Activated CD8-positive, alpha-beta T cell treated with anti-CD3 and anti-CD28 coated beads, Interleukin-2, amount 10 ng/mL, durations not matched to agents 7 days and 5 days (primary cell): ENCODE results near the gene BPGM. TPM values are rescaled to one million over a fixed set of nuclear protein-coding genes. Genes with fewer than 3 reads are reported as not detected.

Experiments used
- ATAC-seq: fragments of 150-1000 bp; cut with Tn5 transposase; one replicate; pipeline ENCODE4 v1.10.0; 2021; ENCODE audit warnings: moderate library complexity
- CTCF ChIA-PET: fragments of 350-600 bp; sonication (Branson Sonifier 250); formaldehyde crosslinking; loops from one replicate; lab custom pipeline; 2021; ENCODE audit warnings: antibody characterized with exemption; lab: Charles Lee
- POLR2A ChIA-PET: fragments of 350-600 bp; sonication (Branson Sonifier 250); formaldehyde crosslinking; loops from one replicate; lab custom pipeline; 2021; ENCODE audit warnings: antibody characterized with exemption; lab: Charles Lee
- DNase-seq: peaks from one replicate; pipeline ENCODE4 v3.0.0-alpha.2; 2020
- H3K27ac Mint-ChIP-seq: one replicate; pipeline ENCODE4 v1.8.0; 2021; ENCODE audit warnings: mild to moderate bottlenecking, mixed read lengths
- H3K27me3 Mint-ChIP-seq: one replicate; pipeline ENCODE4 v1.8.0; 2021; ENCODE audit warnings: low read depth, mixed read lengths
- H3K36me3 Mint-ChIP-seq: one replicate; pipeline ENCODE4 v1.8.0; 2021; ENCODE audit warnings: low read depth, mixed read lengths
- H3K4me1 Mint-ChIP-seq: one replicate; pipeline ENCODE4 v1.8.0; 2021; ENCODE audit warnings: low read depth, mixed read lengths
- H3K4me3 Mint-ChIP-seq: one replicate; pipeline ENCODE4 v1.8.0; 2021; ENCODE audit warnings: mild to moderate bottlenecking, mixed read lengths
- H3K9me3 Mint-ChIP-seq: one replicate; pipeline ENCODE4 v1.8.0; 2022; ENCODE audit warnings: mixed read lengths; ENCODE audit not compliant: insufficient read depth
- total RNA-seq, 2 experiments: library from RNA; stranded (reverse); gene quantifications; one replicate each; pipeline ENCODE4 v1.2.3, GENCODE V29; 2021

The BPGM gene
- total RNA-seq, 2 experiments from 2014 or later: 11.9 to 12.2 TPM

GRCh38 chr7:134699021-134699818 lies 52.6 kb downstream of the BPGM start:
- ATAC-seq: no peak
- ChIA-PET CTCF (interaction anchor here (0.7 to 4.8 kb wide), 5 partner anchors 12 to 66 kb away, joined by 3 to 45 read pairs (median 5); no protein-coding TSS in a partner anchor), POLR2A (no interaction called here)
- no peak for DNase-seq
- no peaks in the 10 kb centered on the region for H3K36me3 Mint-ChIP-seq
- H3K27ac Mint-ChIP-seq: no peak overlapping the region
- no peak overlapping the region for H3K4me3 Mint-ChIP-seq
- H3K27me3 Mint-ChIP-seq: no peaks in the 10 kb centered on the region
- H3K9me3 Mint-ChIP-seq: no peaks in the 10 kb centered on the region
- H3K4me1 Mint-ChIP-seq: no peaks in the 10 kb centered on the region

- no peak for DNase-seq
- H3K4me1 Mint-ChIP-seq: no peaks in the 10 kb centered on the region
- H3K27me3 Mint-ChIP-seq: no peaks in the 10 kb centered on the region
- H3K9me3 Mint-ChIP-seq: no peaks in the 10 kb centered on the region
- H3K36me3 Mint-ChIP-seq: no peaks in the 10 kb centered on the region
- POLR2A ChIA-PET: no interaction called here
- ATAC-seq: no peak
- H3K4me3 Mint-ChIP-seq: no peak overlapping the region
- no peak overlapping the region for H3K27ac Mint-ChIP-seq
- CTCF ChIA-PET: interaction anchor here (0.7 to 4.8 kb wide), 7 partner anchors 11 to 67 kb away, joined by 3 to 45 read pairs (median 5); no protein-coding TSS in a partner anchor
Measured at GRCh38 chr7:134699899-134700298, 53.2 kb downstream of the BPGM start.

GRCh38 chr7:134701272-134701671 lies 54.6 kb downstream of the BPGM start:
- ChIA-PET CTCF (interaction anchor here (0.8 to 4.8 kb wide), 12 partner anchors 9 to 285 kb away, joined by 3 to 45 read pairs (median 5); partner anchors contain the start of gene AGBL3), POLR2A (interaction anchor here (1.3 kb wide), 1 partner anchor 55 kb away, joined by 3 read pairs; no protein-coding TSS in a partner anchor)
- Mint-ChIP-seq H3K4me3 (no peak overlapping the region), H3K27me3 (no peaks in the 10 kb centered on the region), H3K27ac (no peak overlapping the region), H3K9me3 (no peaks in the 10 kb centered on the region), H3K4me1 (no peaks in the 10 kb centered on the region), H3K36me3 (no peaks in the 10 kb centered on the region)
- DNase-seq (peak; percentile 36), ATAC-seq (no peak)

- H3K4me3 Mint-ChIP-seq: no peak overlapping the region
- no peak overlapping the region for H3K27ac Mint-ChIP-seq
- ChIA-PET CTCF (interaction anchor here (1.1 to 4.8 kb wide), 7 partner anchors 10 to 270 kb away, joined by 3 to 45 read pairs (median 6); no protein-coding TSS in a partner anchor), POLR2A (no interaction called here)
- no peak for DNase-seq
- H3K36me3 Mint-ChIP-seq: no peaks in the 10 kb centered on the region
- ATAC-seq: no peak
- no peaks in the 10 kb centered on the region for H3K9me3 Mint-ChIP-seq
- H3K27me3 Mint-ChIP-seq: no peaks in the 10 kb centered on the region
- no peaks in the 10 kb centered on the region for H3K4me1 Mint-ChIP-seq
Measured at GRCh38 chr7:134702366-134703240, 56.0 kb downstream of the BPGM start.

- no peaks in the 10 kb centered on the region for H3K27me3 Mint-ChIP-seq
- no peak for DNase-seq
- CTCF ChIA-PET: interaction anchor here (0.7 to 4.8 kb wide), 4 partner anchors 13 to 283 kb away, joined by 3 to 45 read pairs (median 4); partner anchors contain the start of gene AGBL3
- no peak overlapping the region for H3K4me3 Mint-ChIP-seq
- no peaks in the 10 kb centered on the region for H3K36me3 Mint-ChIP-seq
- H3K9me3 Mint-ChIP-seq: no peaks in the 10 kb centered on the region
- no peak for ATAC-seq
- POLR2A ChIA-PET: no interaction called here
- H3K4me1 Mint-ChIP-seq: no peaks in the 10 kb centered on the region
- no peak overlapping the region for H3K27ac Mint-ChIP-seq
Measured at GRCh38 chr7:134703241-134703594, 56.6 kb downstream of the BPGM start.

- no peak overlapping the region for H3K4me3 Mint-ChIP-seq
- H3K9me3 Mint-ChIP-seq: no peaks in the 10 kb centered on the region
- ChIA-PET POLR2A (interaction anchor here (0.7 kb wide), 1 partner anchor 43 kb away, joined by 4 read pairs; no protein-coding TSS in a partner anchor), CTCF (interaction anchor here (0.7 to 4.8 kb wide), 2 partner anchors 71 to 283 kb away, joined by 3 to 45 read pairs; partner anchors contain the start of gene AGBL3)
- no peaks in the 10 kb centered on the region for H3K27me3 Mint-ChIP-seq
- H3K36me3 Mint-ChIP-seq: no peaks in the 10 kb centered on the region
- H3K4me1 Mint-ChIP-seq: no peaks in the 10 kb centered on the region
- DNase-seq (no peak), ATAC-seq (no peak)
- no peak overlapping the region for H3K27ac Mint-ChIP-seq
Measured at GRCh38 chr7:134703782-134704181, 57.1 kb downstream of the BPGM start.

- POLR2A ChIA-PET: no interaction called here
- Mint-ChIP-seq H3K4me3 (no peak overlapping the region), H3K27me3 (no peaks in the 10 kb centered on the region), H3K4me1 (no peaks in the 10 kb centered on the region), H3K9me3 (no peaks in the 10 kb centered on the region), H3K36me3 (no peaks in the 10 kb centered on the region), H3K27ac (no peak overlapping the region)
- no peak for ATAC-seq
- CTCF ChIA-PET: no interaction called here
- DNase-seq: no peak
Measured at GRCh38 chr7:134704827-134705226, 58.2 kb downstream of the BPGM start.

- Mint-ChIP-seq H3K27ac (no peak overlapping the region), H3K36me3 (no peaks in the 10 kb centered on the region), H3K4me3 (no peak overlapping the region), H3K27me3 (no peaks in the 10 kb centered on the region), H3K9me3 (no peaks in the 10 kb centered on the region), H3K4me1 (peaks cover 5% of the 10 kb centered on the region)
- DNase-seq (no peak), ATAC-seq (no peak)
- POLR2A ChIA-PET: no interaction called here
- CTCF ChIA-PET: interaction anchor here (1.1 kb wide), 2 partner anchors 23 to 72 kb away, joined by 3 read pairs; no protein-coding TSS in a partner anchor
Measured at GRCh38 chr7:134705716-134706115, 59.1 kb downstream of the BPGM start.

GRCh38 chr7:134706468-134706867 lies 59.8 kb downstream of the BPGM start:
- Mint-ChIP-seq H3K27me3 (no peaks in the 10 kb centered on the region), H3K9me3 (no peaks in the 10 kb centered on the region), H3K4me1 (peaks cover 13% of the 10 kb centered on the region), H3K36me3 (no peaks in the 10 kb centered on the region), H3K4me3 (no peak overlapping the region), H3K27ac (no peak overlapping the region)
- ChIA-PET CTCF (interaction anchor here (1.1 kb wide), 1 partner anchor 22 kb away, joined by 3 read pairs; no protein-coding TSS in a partner anchor), POLR2A (no interaction called here)
- ATAC-seq (no peak), DNase-seq (no peak)

- no peak for DNase-seq
- H3K4me3 Mint-ChIP-seq: no peak overlapping the region
- no peaks in the 10 kb centered on the region for H3K27me3 Mint-ChIP-seq
- CTCF ChIA-PET: no interaction called here
- no peak for ATAC-seq
- no peaks in the 10 kb centered on the region for H3K36me3 Mint-ChIP-seq
- no peaks in the 10 kb centered on the region for H3K9me3 Mint-ChIP-seq
- no peak overlapping the region for H3K27ac Mint-ChIP-seq
- peaks cover 16% of the 10 kb centered on the region for H3K4me1 Mint-ChIP-seq
- POLR2A ChIA-PET: no interaction called here
Measured at GRCh38 chr7:134707663-134708378, 61.2 kb downstream of the BPGM start.

GRCh38 chr7:134708692-134709091 lies 62.0 kb downstream of the BPGM start:
- Mint-ChIP-seq H3K4me3 (no peak overlapping the region), H3K9me3 (no peaks in the 10 kb centered on the region), H3K27ac (no peak overlapping the region), H3K27me3 (no peaks in the 10 kb centered on the region), H3K4me1 (peaks cover 16% of the 10 kb centered on the region), H3K36me3 (no peaks in the 10 kb centered on the region)
- ChIA-PET CTCF (no interaction called here), POLR2A (no interaction called here)
- DNase-seq (no peak), ATAC-seq (no peak)
